ENCODE results near the gene TRERF1. TPM values are rescaled to one million over a fixed set of nuclear protein-coding genes. Genes with fewer than 3 reads are reported as not detected.

Gene TRERF1
- total RNA-seq, 6 experiments from 2014 or later, result 10.5 to 16.4 (median 15.2) TPM

DNA sequence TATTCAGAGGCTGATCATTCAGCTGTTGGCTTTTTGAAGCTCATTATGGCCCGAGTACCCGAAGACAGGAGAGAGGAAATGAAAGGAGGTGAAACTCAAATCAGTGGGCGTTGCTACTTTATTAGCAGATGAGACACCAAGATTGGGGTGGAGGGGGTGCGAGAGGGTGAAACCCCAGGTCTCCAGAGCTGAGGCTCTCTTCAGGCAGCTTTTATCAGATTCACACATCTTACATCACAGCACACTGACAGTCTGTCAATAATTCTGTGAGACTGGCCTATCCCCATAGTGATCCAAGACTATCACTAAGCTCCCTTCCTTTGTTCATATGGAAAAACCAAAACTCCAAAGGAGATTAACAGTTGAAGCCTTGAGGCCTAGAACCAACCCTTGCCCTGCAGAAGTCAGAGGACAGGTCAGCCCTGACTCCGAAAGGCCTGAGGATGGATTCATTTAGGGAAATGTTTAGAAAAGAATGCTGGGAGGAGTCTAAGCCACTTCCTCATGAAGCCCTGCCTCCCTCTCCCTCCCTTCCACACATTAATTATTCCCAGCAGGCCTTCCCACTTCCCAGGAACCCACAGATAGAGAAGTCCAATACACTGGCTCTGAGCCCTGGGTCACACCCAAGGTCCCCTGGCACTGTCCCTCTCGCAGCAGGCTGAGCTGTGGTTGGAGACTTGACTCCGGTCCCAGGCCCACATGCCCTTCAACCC is 23.2 kb downstream of the TRERF1 start:
- Mint-ChIP-seq H3K27me3 (ENCODE audit: insufficient read depth) (no peaks in the 10 kb centered on the region; the same call in 1 of the 2 replicates), H3K27ac (peak overlapping the region; percentile 83), H3K9me3 (peaks cover 3% of the 10 kb centered on the region), H3K4me1 (ENCODE audit: low read depth) (peaks cover 40% of the 10 kb centered on the region), H3K4me3 (peak overlapping the region; percentile 42), H3K36me3 (ENCODE audit: low read depth) (peaks cover 24% of the 10 kb centered on the region)
- DNase-seq, result peak; percentile 22
- TF ChIP-seq CTCF (IDR thresholded peaks at IDR 0.05), result no peak

DNA sequence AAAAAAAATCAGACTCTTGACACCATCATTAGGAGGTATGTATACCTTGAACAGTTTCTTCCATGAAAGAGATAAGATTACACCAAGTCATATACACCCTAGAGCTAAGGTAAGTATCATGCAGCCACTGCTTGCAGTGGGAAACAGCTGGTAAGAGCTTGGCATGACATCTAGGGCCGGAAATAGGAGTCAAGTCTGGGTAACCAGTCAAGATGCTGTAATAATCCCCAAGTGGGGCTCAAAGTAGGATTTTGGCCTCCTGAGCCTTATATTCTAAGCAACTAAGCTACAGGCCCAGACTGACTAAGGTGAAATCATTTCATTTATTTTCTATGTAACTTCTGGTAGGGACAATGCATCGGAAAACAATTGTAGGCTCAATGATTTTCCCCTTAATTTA is 23.9 kb downstream of the TRERF1 start:
- H3K4me1 Mint-ChIP-seq (ENCODE audit: low read depth), result peaks cover 40% of the 10 kb centered on the region

DNA sequence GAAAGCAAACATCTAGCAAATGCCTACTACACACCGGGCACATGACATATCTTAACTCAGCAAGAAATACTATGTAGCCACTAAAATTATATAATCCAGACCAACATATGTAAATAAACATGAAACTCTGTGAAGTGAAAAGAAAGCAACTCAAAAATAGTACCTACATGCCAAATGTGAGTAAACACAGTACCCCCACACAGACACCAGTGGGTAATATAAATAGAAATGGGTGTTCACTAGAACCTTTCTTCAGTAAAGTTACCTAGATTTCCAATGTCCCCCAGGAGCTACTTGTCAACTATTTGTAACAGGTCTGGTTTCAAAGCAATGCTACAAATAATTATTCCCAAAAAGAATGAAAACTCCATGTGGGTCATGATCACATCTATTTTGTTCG is 25.5 kb downstream of the TRERF1 start:
- Mint-ChIP-seq H3K36me3 (ENCODE audit: low read depth) (peaks cover 24% of the 10 kb centered on the region), H3K9me3 (no peaks in the 10 kb centered on the region), H3K27ac (no peak overlapping the region), H3K27me3 (ENCODE audit: insufficient read depth) (peaks cover 2% of the 10 kb centered on the region; the same call in 1 of the 2 replicates), H3K4me3 (no peak overlapping the region), H3K4me1 (ENCODE audit: low read depth) (peaks cover 40% of the 10 kb centered on the region)
- no peak for TF ChIP-seq CTCF (IDR thresholded peaks at IDR 0.05)
- no peak for DNase-seq

More for the DNA sequence above, 23.9 kb downstream of the TRERF1 start:
- Mint-ChIP-seq H3K4me3 (peak overlapping the region; percentile 42; the same call in 1 of the 2 replicates), H3K9me3 (no peaks in the 10 kb centered on the region), H3K36me3 (ENCODE audit: low read depth) (peaks cover 24% of the 10 kb centered on the region), H3K27ac (peak overlapping the region; percentile 83), H3K27me3 (ENCODE audit: insufficient read depth) (peaks cover 2% of the 10 kb centered on the region; the same call in 1 of the 2 replicates)
- no peak for DNase-seq
- TF ChIP-seq CTCF (IDR thresholded peaks at IDR 0.05), result no peak

GRCh38 chr6:42424906-42425474 is 26.7 kb downstream of the TRERF1 start:
- peaks cover 26% of the 10 kb centered on the region for H3K36me3 Mint-ChIP-seq (ENCODE audit: low read depth)
- H3K4me3 Mint-ChIP-seq, result no peak overlapping the region
- H3K27me3 Mint-ChIP-seq (ENCODE audit: insufficient read depth), result peaks cover 2% of the 10 kb centered on the region; the same call in 1 of the 2 replicates
- no peak for DNase-seq
- TF ChIP-seq CTCF (IDR thresholded peaks at IDR 0.05), result no peak
- H3K27ac Mint-ChIP-seq, result no peak overlapping the region; the same call in 1 of the 2 replicates
- peaks cover 38% of the 10 kb centered on the region for H3K4me1 Mint-ChIP-seq (ENCODE audit: low read depth)
- no peaks in the 10 kb centered on the region for H3K9me3 Mint-ChIP-seq

GRCh38 chr6:42423244-42423643 is 28.5 kb downstream of the TRERF1 start:
- Mint-ChIP-seq H3K36me3 (ENCODE audit: low read depth) (0 out of 2 replicates have a peak, but pooled peaks cover 15% of the 10 kb centered on the region), H3K4me1 (ENCODE audit: low read depth) (peaks cover 21% of the 10 kb centered on the region), H3K4me3 (no peak overlapping the region), H3K27ac (no peak overlapping the region), H3K9me3 (no peaks in the 10 kb centered on the region), H3K27me3 (ENCODE audit: insufficient read depth) (peaks cover 2% of the 10 kb centered on the region; the same call in 1 of the 2 replicates)
- no peak for TF ChIP-seq CTCF (IDR thresholded peaks at IDR 0.05)
- no peak for DNase-seq

Data from HFFc6 (cell line).